ENCODE measurements around the gene ANKH.

- TF ChIP-seq CTCF (conservative IDR thresholded peaks at IDR 0.05) (no peak), EZH2 (IDR thresholded peaks at IDR 0.05; ENCODE audit: low read depth) (no peak)
Measured at GRCh38 chr5:14681236-14681752, 190.3 kb downstream of the ANKH start.
